Stimulated activated CD4-positive, alpha-beta T cell treated with anti-CD3 and anti-CD28 coated beads, Interleukin-4, amount 100 ng/mL, for 24 hours (primary cell): ENCODE results near the gene COL2A1.

Experiments
- DNase-seq: peaks from one replicate; pipeline ENCODE4 v3.0.0-alpha.2; 2020

COL2A1 gene

GRCh38 chr12:48029491-48030172, 25.4 kb upstream of the COL2A1 start:
- DNase-seq, result no peak

DNA sequence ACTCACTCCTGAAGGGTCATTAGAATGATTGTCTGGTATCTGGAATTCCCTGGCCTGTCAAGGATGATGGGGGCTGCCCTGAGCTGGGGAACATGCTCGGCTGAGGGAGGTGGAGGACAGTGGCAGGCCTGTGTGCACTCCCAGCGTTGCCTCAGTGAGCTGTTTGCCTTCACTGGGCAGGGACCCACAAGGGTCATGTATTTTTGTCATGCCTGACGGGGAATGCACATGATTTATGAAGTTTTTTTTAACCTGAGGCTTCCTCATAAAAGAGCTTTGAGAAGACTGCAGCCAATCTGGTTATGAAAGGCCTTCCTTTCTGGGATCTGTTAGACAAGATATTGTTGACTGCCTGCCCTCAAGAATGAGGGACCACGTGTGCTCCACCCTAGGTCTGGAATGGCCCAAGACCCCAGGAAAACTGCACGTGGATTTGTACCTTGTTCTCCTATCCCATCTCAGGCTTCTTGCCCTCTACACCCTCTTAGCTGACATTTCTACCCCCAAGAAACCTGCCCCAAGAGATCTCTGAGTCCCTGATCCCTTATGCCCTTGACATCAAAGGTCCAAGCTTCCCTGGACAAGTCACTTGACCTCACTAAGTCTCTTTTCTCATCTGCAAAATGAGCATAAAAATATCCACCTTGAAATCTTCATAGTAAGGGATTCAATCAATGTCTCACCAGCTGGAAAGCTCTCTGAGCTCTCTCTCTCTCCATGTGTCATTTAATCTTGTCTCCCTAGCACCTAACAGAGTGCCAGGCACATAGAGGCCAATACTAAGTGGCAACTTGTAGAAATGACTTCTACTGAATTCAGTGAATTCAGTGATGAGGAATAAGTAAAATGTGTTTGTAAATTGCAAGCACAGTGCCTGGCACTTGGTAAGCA, 24.5 kb upstream of the COL2A1 start:
- DNase-seq, result no peak

GRCh38 chr12:48027183-48028002, 23.1 kb upstream of the COL2A1 start:
- DNase-seq, result no peak

DNA sequence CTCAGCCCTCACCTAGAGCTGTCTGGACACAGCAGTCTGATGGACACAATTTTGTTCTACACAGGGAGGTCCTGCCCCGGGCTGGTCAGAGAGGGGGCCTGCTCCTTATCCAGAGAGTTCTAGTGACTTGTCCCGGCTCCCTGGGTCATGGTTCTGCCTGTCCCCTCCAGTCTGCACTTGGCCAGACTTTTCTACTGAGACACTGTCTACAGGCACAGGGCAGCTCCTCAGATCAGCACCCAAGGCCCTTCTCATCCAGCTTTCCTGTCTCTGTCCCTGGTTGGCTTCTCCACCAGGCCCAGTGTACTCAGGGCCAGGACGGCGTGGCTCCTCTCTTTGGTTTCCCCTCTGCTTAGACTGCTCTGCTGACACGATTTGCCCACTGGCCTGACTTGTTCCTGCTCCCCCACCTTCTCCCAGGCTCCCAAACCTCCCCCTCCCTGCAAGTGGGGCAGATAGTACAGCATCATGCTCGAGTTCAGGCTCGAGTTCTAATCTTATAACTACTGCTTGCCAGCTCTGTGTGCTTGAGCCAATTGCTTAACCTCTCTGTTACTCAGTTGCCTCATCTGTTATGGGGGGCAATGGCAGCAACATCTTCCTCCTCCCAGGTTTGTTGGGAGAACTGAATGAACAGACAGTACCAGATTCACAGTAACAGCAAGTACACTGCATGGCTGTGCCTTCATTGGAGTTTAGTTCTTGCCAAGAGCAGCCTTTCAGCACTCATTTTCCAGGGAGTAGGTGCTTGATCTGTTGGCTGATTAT, 22.0 kb upstream of the COL2A1 start:
- no peak for DNase-seq

DNA sequence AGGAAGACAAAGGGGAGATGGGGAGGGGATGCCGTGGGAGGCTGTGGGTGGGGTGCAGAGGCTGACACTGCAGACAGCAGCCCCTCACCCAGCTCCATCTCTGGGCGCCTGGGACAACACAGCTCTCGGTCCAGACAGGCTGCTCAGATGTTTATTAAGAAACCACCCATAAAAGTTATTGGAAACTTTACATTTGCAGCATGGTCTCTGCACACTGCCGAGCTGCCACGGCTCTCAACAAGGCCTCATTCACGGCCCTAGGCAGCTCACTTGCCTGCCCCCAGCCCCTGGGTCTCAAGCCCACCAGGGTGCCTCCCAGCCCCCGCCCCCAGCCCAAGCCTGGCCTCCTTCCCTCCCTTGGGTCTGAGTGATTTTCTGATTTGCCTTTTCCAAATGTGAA, 21.0 kb upstream of the COL2A1 start:
- no peak for DNase-seq

- no peak for DNase-seq
Observed at GRCh38 chr12:48024735-48025134, 20.5 kb upstream of the COL2A1 start.

GRCh38 chr12:48023386-48023785, 19.1 kb upstream of the COL2A1 start:
- DNase-seq, result no peak

DNA sequence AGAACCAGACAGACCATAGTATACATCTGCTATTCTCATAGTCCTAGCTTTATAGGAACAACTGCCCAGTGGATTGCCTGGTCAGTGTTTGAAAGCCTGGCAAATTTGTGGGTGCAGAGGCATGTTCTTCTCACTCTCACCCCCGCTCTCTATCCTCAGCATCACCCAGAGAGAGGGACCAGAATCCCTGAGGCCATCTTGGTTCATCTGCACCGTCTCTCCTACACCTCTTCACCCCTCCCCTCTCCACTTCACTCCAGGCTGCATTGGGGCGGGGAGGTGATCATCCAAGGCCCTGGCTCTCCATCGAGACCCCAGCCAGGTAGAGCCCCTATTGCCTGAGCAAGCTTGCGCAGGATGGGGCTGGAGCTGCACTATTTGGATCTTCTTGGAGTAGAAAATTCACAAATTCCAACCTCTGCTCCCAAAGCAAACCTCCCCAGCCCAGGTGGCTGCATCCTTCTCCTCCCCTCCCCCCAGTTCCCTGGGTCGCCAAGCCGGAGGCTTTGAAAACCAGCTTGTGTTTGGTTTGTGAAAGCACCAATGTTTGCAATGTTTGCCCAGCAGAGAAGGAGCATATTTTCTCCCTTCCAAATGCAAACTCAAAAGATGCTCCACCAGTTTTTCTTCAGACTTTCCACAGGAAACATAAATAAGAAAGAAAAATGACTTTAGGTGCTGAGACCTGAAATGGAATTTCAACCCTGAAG, 18.6 kb upstream of the COL2A1 start:
- no peak for DNase-seq

DNA sequence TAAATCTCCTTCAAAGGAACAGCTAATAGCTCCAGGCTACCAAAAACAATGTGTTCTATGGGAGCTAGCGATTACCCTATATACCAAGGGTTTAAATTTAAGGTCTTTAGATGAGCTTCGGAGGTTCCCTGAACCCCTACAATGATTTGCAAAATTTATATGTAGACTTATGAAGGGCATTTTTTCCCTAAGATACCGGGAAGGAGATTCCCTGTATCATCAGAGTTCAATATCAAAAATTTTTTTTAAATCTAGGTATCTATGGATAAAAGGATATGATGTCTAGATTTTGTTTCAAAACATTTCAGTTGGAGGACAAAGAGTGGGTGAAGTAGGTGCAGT, 17.9 kb upstream of the COL2A1 start:
- DNase-seq, result no peak

DNA sequence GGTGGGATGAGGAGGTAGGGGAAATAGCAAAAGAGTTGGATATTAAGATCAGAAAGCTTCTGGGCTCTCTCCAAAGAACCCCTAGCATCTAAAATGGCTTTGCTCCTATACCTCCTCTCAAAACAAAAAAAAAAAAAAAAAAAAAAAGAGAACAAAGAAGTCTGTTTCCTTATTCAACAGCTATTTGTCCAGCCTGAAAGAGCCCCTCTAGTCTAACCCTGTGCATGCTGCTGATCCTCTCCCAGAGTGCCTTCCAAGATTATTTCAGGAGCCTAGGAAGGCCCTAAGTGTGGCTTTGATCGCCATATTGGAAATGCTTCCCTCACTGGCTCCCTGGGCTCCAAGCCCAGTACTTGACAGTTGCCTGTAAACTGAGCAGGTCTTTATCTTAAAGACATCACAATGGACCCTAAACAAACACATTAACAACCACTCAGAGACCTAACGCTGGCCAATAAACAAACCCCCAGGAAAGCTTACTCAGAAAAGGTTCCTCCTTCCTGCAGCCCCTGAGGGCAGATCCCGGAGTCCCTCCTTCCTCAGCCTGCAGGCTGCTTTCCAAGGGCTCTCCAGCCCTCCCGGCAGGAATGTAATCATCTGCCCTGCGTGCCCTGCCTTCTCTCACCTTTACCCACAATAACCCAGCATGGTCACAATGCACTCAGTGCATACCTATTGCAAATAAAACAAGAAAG, 17.4 kb upstream of the COL2A1 start:
- DNase-seq, result no peak

GRCh38 chr12:48019639-48020265, 15.5 kb upstream of the COL2A1 start:
- DNase-seq, result no peak

DNA sequence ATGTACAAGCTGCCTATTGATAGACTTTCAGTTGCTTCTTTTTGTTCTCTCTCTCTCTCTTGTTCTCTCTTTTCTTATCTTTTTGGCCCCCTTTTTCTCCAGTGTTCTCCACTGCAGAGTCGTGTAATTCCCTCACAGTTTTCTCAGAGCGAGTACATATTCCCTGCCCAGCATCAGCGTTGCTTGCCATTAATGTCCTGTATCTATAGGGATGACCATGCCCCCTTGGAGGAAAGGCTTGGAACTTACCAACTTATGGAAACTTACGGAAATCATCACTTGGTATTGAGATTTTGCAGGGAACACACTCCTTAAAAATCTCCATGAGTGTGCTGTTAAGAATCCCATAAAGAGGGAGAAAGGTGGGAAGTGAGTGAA, 14.3 kb upstream of the COL2A1 start:
- no peak for DNase-seq

GRCh38 chr12:48017921-48018617, 13.8 kb upstream of the COL2A1 start:
- no peak for DNase-seq

DNA sequence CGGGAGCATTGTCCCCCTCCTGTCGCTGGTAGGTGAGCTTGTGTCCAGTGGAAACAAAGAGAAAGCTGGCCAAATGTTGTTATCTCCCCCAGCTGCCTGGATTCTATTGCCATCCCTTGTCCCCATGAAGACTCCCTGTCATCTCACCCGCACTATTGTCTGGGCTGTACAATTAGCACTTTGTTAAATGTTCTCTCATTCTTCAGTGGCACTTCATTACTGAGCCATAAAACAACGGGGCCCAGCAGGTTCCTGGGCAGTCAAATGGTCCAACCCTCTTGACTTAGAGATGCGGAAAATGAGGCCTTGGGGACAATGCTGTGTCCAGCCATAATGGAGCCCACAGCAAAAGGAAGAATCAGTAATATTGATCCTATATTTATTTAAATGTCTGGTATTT, 13.2 kb upstream of the COL2A1 start:
- no peak for DNase-seq

DNA sequence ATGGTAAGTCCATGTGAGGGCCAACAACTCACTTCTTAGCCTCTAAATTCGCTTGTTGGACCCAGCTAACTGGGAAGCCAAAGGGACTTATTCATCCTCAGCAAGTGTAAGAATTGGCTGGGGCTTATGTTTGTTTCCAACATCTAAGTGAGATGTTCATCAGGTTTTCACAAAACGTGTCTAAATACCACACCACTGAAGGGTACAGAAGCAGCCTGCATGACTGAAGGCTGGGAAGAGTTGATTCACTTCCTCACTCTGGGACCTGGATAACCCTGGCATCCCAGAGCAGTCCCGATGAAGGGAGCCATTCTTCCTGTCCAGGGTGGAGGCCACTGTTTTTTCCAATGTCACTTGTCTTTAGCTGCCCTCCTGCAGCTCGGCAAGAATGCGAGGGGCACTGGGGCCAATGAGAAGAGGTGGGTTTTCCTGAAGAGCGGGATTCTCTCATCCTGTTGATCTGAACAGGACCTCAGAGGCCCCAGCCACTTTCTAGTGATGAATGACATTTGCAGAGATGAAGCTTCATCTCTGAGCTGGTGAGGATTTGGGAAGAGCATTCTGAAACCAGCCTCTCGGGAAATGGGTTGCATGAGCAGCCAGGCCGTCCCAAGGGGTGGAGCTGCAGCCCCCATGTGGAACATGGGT, 12.2 kb upstream of the COL2A1 start:
- DNase-seq, result no peak

GRCh38 chr12:48015954-48016353, 11.7 kb upstream of the COL2A1 start:
- no peak for DNase-seq

- no peak for DNase-seq
Observed at GRCh38 chr12:48015129-48015528, 10.9 kb upstream of the COL2A1 start.

- DNase-seq, result no peak
Observed at GRCh38 chr12:48013287-48013686, 9.0 kb upstream of the COL2A1 start.

- DNase-seq, result no peak
Observed at GRCh38 chr12:48012070-48012469, 7.8 kb upstream of the COL2A1 start.
